ENCODE results near the gene SPRR4. TPM values are rescaled to one million over a fixed set of nuclear protein-coding genes. Genes with fewer than 3 reads are reported as not detected.

SPRR4 gene
- total RNA-seq, 1 experiment from 2014 or later: not detected

GRCh38 chr1:152940614-152941013 is 29.8 kb upstream of the SPRR4 start:
- no peaks in the 10 kb centered on the region for H3K4me1 Mint-ChIP-seq
- H3K4me3 Mint-ChIP-seq: no peak overlapping the region
- ChIA-PET CTCF (interaction anchor here (1.0 kb wide), 1 partner anchor 14 kb away, joined by 4 read pairs; no protein-coding TSS in a partner anchor), POLR2A (no interaction called here)
- H3K36me3 Mint-ChIP-seq: no peaks in the 10 kb centered on the region; the same call in 1 of the 2 replicates
- no peak for ATAC-seq
- H3K27me3 Mint-ChIP-seq (ENCODE audit: low read depth): peaks cover 6% of the 10 kb centered on the region; the same call in 1 of the 2 replicates
- H3K27ac Mint-ChIP-seq: no peak overlapping the region
- TF ChIP-seq ZNF281 (CRISPR knock-in tag; IDR thresholded peaks at IDR 0.05): no peak
- TF ChIP-seq MLX (CRISPR knock-in tag; IDR thresholded peaks at IDR 0.05): no peak
- TF ChIP-seq NR3C1 (CRISPR knock-in tag; conservative IDR thresholded peaks at IDR 0.05; ENCODE audit: low read depth): no peak
- TF ChIP-seq FOXP1 (CRISPR knock-in tag; IDR thresholded peaks at IDR 0.05; ENCODE audit: borderline replicate concordance): no peak
- TF ChIP-seq FOXP4 (CRISPR knock-in tag; IDR thresholded peaks at IDR 0.05): no peak
- no peak for TF ChIP-seq ZNF396 (CRISPR knock-in tag; IDR thresholded peaks at IDR 0.05; ENCODE audit: borderline replicate concordance)
- no peak for TF ChIP-seq ATF3 (CRISPR knock-in tag; conservative IDR thresholded peaks at IDR 0.05)
- no peak for TF ChIP-seq ZNF671 (CRISPR knock-in tag; IDR thresholded peaks at IDR 0.05)
- TF ChIP-seq ZNF263 (CRISPR knock-in tag; IDR thresholded peaks at IDR 0.05; ENCODE audit: low read depth): no peak
- TF ChIP-seq PRDM15 (CRISPR knock-in tag; IDR thresholded peaks at IDR 0.05): no peak
- TF ChIP-seq E2F4 (CRISPR knock-in tag; IDR thresholded peaks at IDR 0.05; ENCODE audit: borderline replicate concordance, low read depth): no peak
- no peak for TF ChIP-seq ZNF219 (CRISPR knock-in tag; IDR thresholded peaks at IDR 0.05; ENCODE audit: borderline replicate concordance)
- no peak for TF ChIP-seq ATF2 (CRISPR knock-in tag; IDR thresholded peaks at IDR 0.05; ENCODE audit: borderline replicate concordance, low read depth)
- TF ChIP-seq ELF4 (CRISPR knock-in tag; IDR thresholded peaks at IDR 0.05; ENCODE audit: low read depth): no peak
- TF ChIP-seq ZNF425 (CRISPR knock-in tag; conservative IDR thresholded peaks at IDR 0.05): no peak
- no peak for TF ChIP-seq ZNF232 (CRISPR knock-in tag; IDR thresholded peaks at IDR 0.05)
- no peak for TF ChIP-seq ZNF512 (CRISPR knock-in tag; IDR thresholded peaks at IDR 0.05; ENCODE audit: borderline replicate concordance)
- no peak for TF ChIP-seq GRHL2 (CRISPR knock-in tag; IDR thresholded peaks at IDR 0.05; ENCODE audit: insufficient replicate concordance, severe bottlenecking)
- no peak for TF ChIP-seq NR2C2 (CRISPR knock-in tag; IDR thresholded peaks at IDR 0.05)
- no peak for DNase-seq (ENCODE audit: low spot score)
- peaks cover 13% of the 10 kb centered on the region for H3K9me3 Mint-ChIP-seq

Measured in WTC11 (cell line).